CD14-positive monocyte (primary cell): ENCODE results near the gene UVRAG. TPM values are rescaled to one million over a fixed set of nuclear protein-coding genes. Genes with fewer than 3 reads are reported as not detected.
A peak's percentile ranks its signal among the peaks of the same experiment; 100 is the strongest.

ENCODE experiments used
- DNase-seq, 3 donors: peaks; one replicate each; pipeline ENCODE4 v3.0.0-alpha.2; 2011 to 2022
- H2AFZ ChIP-seq: 2 replicates; pipeline ENCODE4 v1.6.0; 2012; ENCODE audit warnings: mild to moderate bottlenecking, low read depth, low read length, inconsistent platforms; ENCODE audit not compliant: insufficient read depth, poor library complexity, severe bottlenecking
- H3K27ac ChIP-seq, 2 donors: 1 replicate in 1 of 2; 2 replicates in 1 of 2; pipeline ENCODE4 v1.5.1; 2012 to 2013; ENCODE audit warnings: low read length in 2 of 2, control low read depth in 1 of 2, inconsistent platforms in 1 of 2, low read depth in 1 of 2, mild to moderate bottlenecking in 1 of 2
- H3K27me3 ChIP-seq, 2 donors: one replicate each; pipeline versions ENCODE4 v1.6.0 to v1.6.1; 2011 to 2013; ENCODE audit warnings: low read length in 2 of 2; ENCODE audit not compliant: control insufficient read depth in 2 of 2, insufficient read depth in 2 of 2
- H3K36me3 ChIP-seq, 2 donors: replicated peaks in 1 of 2; 1 replicate in 1 of 2; 2 replicates in 1 of 2; pipeline versions ENCODE4 v1.5.1 to v1.6.1; 2012 to 2013; ENCODE audit warnings: low read length in 2 of 2, control low read depth in 1 of 2, inconsistent platforms in 1 of 2, mild to moderate bottlenecking in 1 of 2; ENCODE audit not compliant: insufficient read depth in 2 of 2, control insufficient read depth in 1 of 2
- H3K4me1 ChIP-seq, 2 donors: 1 replicate in 1 of 2; 2 replicates in 1 of 2; pipeline versions ENCODE4 v1.5.1 to v1.6.1; 2012 to 2013; ENCODE audit warnings: low read length in 2 of 2, control low read depth in 1 of 2, inconsistent platforms in 1 of 2, mild to moderate bottlenecking in 1 of 2, moderate library complexity in 1 of 2; ENCODE audit not compliant: insufficient read depth in 2 of 2, control insufficient read depth in 1 of 2
- H3K4me2 ChIP-seq: replicated peaks from 2 replicates; pipeline ENCODE3; 2012; ENCODE audit warnings: low read length, moderate library complexity, mild to moderate bottlenecking; ENCODE audit not compliant: poor library complexity, severe bottlenecking; ENCODE audit errors: extremely low read depth
- H3K4me3 ChIP-seq, 3 experiments: fragments of 200-600 bp in 1 of 3; sonication (generic) in 1 of 3; replicated peaks in 1 of 3; 1 replicate in 2 of 3; 2 replicates in 1 of 3; pipeline ENCODE4 v1.5.1; 2011 to 2013; ENCODE audit warnings: low read length in 3 of 3, mild to moderate bottlenecking in 3 of 3, control low read depth in 2 of 3, low read depth in 2 of 3, inconsistent platforms in 1 of 3, moderate library complexity in 1 of 3
- H3K79me2 ChIP-seq: 2 replicates; pipeline ENCODE4 v1.6.0; 2012; ENCODE audit warnings: mild to moderate bottlenecking, control low read depth, inconsistent platforms, low read length, moderate library complexity; ENCODE audit not compliant: insufficient read depth
- H3K9ac ChIP-seq: 2 replicates; pipeline ENCODE4 v1.6.0; 2017; ENCODE audit warnings: low read length, mild to moderate bottlenecking; ENCODE audit not compliant: insufficient read depth, poor library complexity, severe bottlenecking
- H3K9me3 ChIP-seq, 2 donors: replicated peaks in 1 of 2; 1 replicate in 1 of 2; 2 replicates in 1 of 2; pipeline versions ENCODE4 v1.5.1 to v1.6.1; 2012 to 2013; ENCODE audit warnings: low read length in 2 of 2, control low read depth in 1 of 2; ENCODE audit not compliant: control insufficient read depth in 1 of 2, insufficient read depth in 1 of 2
- H4K20me1 ChIP-seq: 2 replicates; pipeline ENCODE4 v1.6.0; 2012; ENCODE audit warnings: mild to moderate bottlenecking, low read length, control low read depth, moderate library complexity; ENCODE audit not compliant: insufficient read depth
- H3K27ac Mint-ChIP-seq, 7 donors: one replicate each; pipeline ENCODE4 v1.8.0; 2020; ENCODE audit warnings: mild to moderate bottlenecking in 7 of 7, mixed read lengths in 7 of 7, moderate library complexity in 6 of 7, inconsistent platforms in 2 of 7
- H3K27me3 Mint-ChIP-seq, 3 donors: one replicate each; pipeline ENCODE4 v1.8.0; 2021 to 2022; ENCODE audit warnings: low read depth in 3 of 3, mild to moderate bottlenecking in 3 of 3, mixed read lengths in 3 of 3, moderate library complexity in 3 of 3, inconsistent platforms in 1 of 3
- H3K36me3 Mint-ChIP-seq, 2 donors: one replicate each; pipeline ENCODE4 v1.8.0; 2020; ENCODE audit warnings: mixed read lengths in 2 of 2, inconsistent platforms in 1 of 2, mild to moderate bottlenecking in 1 of 2
- H3K4me1 Mint-ChIP-seq: one replicate; pipeline ENCODE4 v1.8.0; 2020; ENCODE audit warnings: mild to moderate bottlenecking, mixed read lengths
- H3K4me3 Mint-ChIP-seq, 2 donors: one replicate each; pipeline ENCODE4 v1.8.0; 2020; ENCODE audit warnings: mild to moderate bottlenecking in 2 of 2, mixed read lengths in 2 of 2, moderate library complexity in 1 of 2
- H3K9me3 Mint-ChIP-seq, 7 donors: one replicate each; pipeline ENCODE4 v1.8.0; 2020 to 2022; ENCODE audit warnings: mixed read lengths in 7 of 7, mild to moderate bottlenecking in 6 of 7, moderate library complexity in 6 of 7, inconsistent platforms in 2 of 7
- CTCF ChIP-seq: fragments of 200-600 bp; IDR thresholded peaks from one replicate; pipeline ENCODE4 v1.8.0; 2022; ENCODE audit warnings: antibody characterized with exemption, mild to moderate bottlenecking
- WGBS: methylation state at CpG from one replicate; pipeline ENCODE4 v1.1.5; 2013; ENCODE audit warnings: missing lambda C conversion rate; ENCODE audit not compliant: insufficient coverage; 5-methylcytosine and 5-hydroxymethylcytosine counted together
- intact Hi-C, 2 donors: fragments of 100-400 bp; cut with micrococcal nuclease; formaldehyde crosslinking; loops; one replicate each; pipeline versions ENCODE4 v1.15.0 to v1.15.1; 2023
- polyA plus RNA-seq, 3 donors: library from polyadenylated mRNA; depleted of rRNA in 1 of 3; unstranded in 2 of 3; stranded (reverse) in 1 of 3; fragments of 300-500 nt in 2 of 3; fragments of >200 nt in 1 of 3; fragmentation: Illumina TruSeq in 2 of 3; gene quantifications; 1 replicate in 2 of 3; 2 replicates in 1 of 3; pipeline ENCODE4 v1.2.3, GENCODE V29; 2012 to 2021

UVRAG gene
- polyA plus RNA-seq, 3 donors = 13.7 to 20.5 (median 20.0) TPM

GRCh38 chr11:75940911-75941310, 125.9 kb downstream of the UVRAG start:
- H3K4me3 ChIP-seq = no peak overlapping the region
- H3K27me3 ChIP-seq = no peaks in the 10 kb centered on the region
- no peak overlapping the region for H3K4me3 Mint-ChIP-seq
- H3K36me3 ChIP-seq = peaks cover 0 to 4% of the 10 kb centered on the region in 2 donors
- peaks cover 0 to 3% of the 10 kb centered on the region in 2 donors for H3K36me3 Mint-ChIP-seq
- peaks cover 27 to 33% of the 10 kb centered on the region in 2 donors for H3K4me1 ChIP-seq
- no peak for DNase-seq
- no peak overlapping the region for H3K27ac Mint-ChIP-seq
- H3K9me3 Mint-ChIP-seq = no peaks in the 10 kb centered on the region
- peak overlapping the region in 1 of 2 donors; percentile 69 for H3K27ac ChIP-seq
- no peak overlapping the region for H2AFZ ChIP-seq
- H3K9ac ChIP-seq = no peak overlapping the region
- H3K79me2 ChIP-seq = peaks cover 79% of the 10 kb centered on the region
- H3K4me1 Mint-ChIP-seq = peaks cover 33% of the 10 kb centered on the region
- no peak for TF ChIP-seq CTCF
- peaks cover 96% of the 10 kb centered on the region for H4K20me1 ChIP-seq
- no peaks in the 10 kb centered on the region for H3K27me3 Mint-ChIP-seq
- no peak overlapping the region for H3K4me2 ChIP-seq
- no peaks in the 10 kb centered on the region for H3K9me3 ChIP-seq
- intact Hi-C loops = no loop called here

DNA sequence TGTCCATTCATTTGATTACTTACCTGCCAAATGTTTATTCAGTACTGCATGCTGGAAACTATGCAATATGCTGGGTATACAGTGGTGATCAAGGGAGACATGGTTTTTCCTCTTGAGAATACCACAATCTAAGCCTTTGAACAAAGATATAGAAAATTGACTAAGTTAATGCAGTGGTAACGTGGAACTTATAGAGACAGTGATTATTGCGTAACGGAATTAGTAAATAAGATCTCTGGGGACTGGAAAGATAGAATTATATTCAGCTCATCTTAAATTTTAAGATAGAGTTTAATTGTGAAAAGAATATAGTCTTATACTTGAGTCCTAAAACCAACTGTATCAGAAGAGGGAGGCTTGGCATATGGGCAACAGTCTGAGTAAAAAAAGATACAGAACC, 129.5 kb downstream of the UVRAG start:
- WGBS = no CpG with 5 or more reads among the region's 3 CpGs
- H3K79me2 ChIP-seq = peaks cover 77% of the 10 kb centered on the region

More for the DNA sequence above, 129.5 kb downstream of the UVRAG start:
- no peak overlapping the region for H3K4me2 ChIP-seq
- Mint-ChIP-seq H3K9me3 (no peaks in the 10 kb centered on the region), H3K4me3 (no peak overlapping the region), H3K4me1 (peaks cover 44% of the 10 kb centered on the region), H3K36me3 (no peaks in the 10 kb centered on the region), H3K27me3 (no peaks in the 10 kb centered on the region), H3K27ac (no peak overlapping the region)
- intact Hi-C loops = no loop called here
- H3K36me3 ChIP-seq = no peaks in the 10 kb centered on the region
- no peak overlapping the region for H3K27ac ChIP-seq
- no peak for TF ChIP-seq CTCF
- peaks cover 19 to 27% of the 10 kb centered on the region in 2 donors for H3K4me1 ChIP-seq
- no peak overlapping the region for H3K4me3 ChIP-seq
- H3K9ac ChIP-seq = no peak overlapping the region
- H3K9me3 ChIP-seq = no peaks in the 10 kb centered on the region
- no peak for DNase-seq
- H2AFZ ChIP-seq = no peak overlapping the region
- H4K20me1 ChIP-seq = peaks cover 98% of the 10 kb centered on the region
- no peaks in the 10 kb centered on the region for H3K27me3 ChIP-seq
